ENCODE measurements around the gene OLIG2. TPM values are rescaled to one million over a fixed set of nuclear protein-coding genes. Genes with fewer than 3 reads are reported as not detected.
A peak's percentile ranks its signal among the peaks of the same experiment; 100 is the strongest.

Gene OLIG2
- polyA plus RNA-seq, 5 donors = not detected

DNA sequence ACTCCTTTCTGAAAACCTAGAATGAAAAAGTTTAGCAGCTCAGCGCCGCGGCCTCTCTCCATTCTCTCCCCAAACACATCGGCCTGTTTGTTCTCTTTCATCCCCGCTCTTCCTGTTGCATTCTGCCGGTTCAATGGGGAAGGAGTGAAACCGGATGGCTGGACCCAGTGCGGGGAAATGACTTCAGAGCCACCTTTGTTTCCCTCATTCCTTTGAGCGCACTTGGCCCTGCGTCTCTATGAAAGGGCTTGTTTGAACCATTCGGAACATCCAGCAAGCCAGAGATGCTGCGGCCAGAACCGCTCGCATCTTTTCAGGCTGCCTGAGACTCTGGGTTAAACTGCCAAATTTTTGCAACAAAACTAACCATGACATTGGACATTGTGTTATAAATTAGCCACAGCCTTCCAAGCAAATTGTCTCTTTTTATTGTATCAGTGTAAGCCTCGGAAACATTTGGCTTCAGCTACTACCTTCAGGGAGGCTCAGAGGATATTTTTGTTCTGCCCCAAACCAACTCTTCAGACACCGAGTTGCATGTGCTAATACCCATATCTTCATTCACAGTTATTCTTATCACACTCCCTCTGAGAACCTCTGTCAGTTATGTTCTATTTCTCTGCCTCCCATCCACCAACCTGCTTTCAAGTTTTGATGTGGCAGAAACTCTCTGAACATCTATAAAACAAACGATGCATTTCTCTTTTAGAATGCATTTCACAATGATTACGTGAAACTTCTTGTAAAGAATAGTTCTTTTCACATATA lies 39.1 kb downstream of the OLIG2 start:
- no peak for DNase-seq

DNA sequence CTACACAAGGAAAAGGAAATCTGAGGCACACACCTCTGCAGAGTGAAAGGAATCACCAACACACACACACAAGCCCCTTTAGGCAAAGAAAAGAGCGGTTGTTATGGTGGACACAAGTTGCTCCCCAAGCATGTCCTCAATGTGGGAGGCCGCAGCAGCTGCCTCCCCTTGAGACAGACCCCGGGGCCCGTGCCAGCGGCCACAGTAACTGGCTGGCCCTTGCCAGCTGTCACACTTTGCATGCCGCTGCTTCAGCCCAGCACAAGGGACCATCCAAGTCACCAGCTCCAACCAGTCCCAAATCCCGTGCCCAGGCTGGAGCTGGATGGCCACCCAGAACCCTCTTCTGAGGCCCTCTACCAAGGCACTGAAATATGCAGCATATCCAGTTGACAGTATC lies 41.3 kb downstream of the OLIG2 start:
- no peak for DNase-seq

DNA sequence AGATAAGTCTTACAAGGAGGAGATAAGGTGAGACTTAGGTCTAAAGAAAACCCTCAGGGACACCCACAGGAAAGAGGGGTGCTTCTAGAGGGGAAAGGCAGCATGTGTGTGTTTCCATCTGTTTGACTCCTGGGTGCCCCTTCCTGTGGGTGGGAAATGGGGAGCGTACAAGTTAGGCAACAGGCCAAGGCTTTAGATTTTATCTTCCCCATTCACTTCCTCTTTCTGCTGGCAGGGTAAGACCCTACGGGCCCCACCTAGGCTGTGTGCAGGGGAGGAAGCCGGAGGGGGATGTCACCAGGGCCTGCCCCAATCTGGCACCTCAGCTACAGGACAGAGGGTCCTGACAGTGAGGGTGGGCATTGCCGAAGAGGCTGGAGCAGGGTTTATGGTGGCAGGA lies 41.7 kb downstream of the OLIG2 start:
- no peak for DNase-seq

DNA sequence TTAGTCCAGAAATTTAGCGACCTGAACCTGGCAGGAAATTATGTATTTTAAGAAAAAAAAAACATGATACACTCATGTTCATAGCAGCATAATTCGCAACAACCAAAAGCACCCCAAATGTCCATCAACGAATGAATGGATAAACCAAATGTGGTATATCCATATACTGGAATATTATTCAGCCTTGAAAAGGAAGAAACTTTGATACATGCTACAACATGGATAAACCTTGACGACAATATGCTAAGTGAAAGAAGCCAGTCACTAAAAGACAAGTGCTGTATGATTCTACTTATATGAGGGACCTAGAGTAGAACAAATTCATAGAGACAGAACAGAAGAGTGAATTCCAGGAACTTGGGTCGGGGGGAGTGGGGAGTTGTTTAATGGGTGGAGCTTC lies 43.5 kb downstream of the OLIG2 start:
- no peak for DNase-seq

DNA sequence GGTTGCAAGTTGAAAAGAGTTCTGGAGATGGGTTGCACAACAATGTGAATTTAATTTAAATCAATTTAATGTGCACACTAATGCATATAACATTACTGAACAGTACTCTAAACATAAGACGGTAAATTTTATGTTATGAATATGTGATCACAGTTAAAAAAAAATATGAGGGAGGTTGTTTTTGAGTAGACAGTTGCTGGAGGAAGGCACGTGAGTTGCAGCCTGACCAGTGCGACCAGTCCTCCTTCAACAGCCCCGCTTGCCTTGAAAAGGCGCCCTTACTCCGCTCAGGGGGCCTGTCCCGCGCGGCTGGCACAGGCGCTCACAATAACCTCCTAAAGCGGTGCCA lies 43.9 kb downstream of the OLIG2 start:
- DNase-seq = no peak

DNA sequence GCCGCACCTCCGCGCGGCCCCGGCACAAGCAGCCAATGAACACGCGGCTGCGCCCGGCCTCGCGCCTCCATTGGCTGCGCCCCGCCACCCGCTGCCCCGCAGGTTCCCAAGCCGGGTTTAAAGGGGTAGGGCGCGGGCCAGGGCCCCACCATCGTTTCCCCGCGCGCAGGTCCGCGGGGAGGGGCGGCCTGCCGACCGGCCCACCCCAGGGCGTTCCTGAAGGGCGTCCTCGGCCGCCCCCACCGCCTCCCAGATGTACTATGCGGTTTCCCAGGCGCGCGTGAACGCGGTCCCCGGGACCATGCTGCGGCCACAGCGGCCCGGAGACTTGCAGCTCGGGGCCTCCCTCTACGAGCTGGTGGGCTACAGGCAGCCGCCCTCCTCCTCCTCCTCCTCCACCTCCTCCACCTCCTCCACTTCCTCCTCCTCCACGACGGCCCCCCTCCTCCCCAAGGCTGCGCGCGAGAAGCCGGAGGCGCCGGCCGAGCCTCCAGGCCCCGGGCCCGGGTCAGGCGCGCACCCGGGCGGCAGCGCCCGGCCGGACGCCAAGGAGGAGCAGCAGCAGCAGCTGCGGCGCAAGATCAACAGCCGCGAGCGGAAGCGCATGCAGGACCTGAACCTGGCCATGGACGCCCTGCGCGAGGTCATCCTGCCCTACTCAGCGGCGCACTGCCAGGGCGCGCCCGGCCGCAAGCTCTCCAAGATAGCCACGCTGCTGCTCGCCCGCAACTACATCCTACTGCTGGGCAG lies 44.4 kb downstream of the OLIG2 start, which contains the start of gene OLIG1:
Gene OLIG1 (plus strand): TSS at position 148 of the 750 bp plus-strand sequence. CDS start 106 bp downstream, at position 254.
- DNase-seq = peak; percentile 26 to 27

DNA sequence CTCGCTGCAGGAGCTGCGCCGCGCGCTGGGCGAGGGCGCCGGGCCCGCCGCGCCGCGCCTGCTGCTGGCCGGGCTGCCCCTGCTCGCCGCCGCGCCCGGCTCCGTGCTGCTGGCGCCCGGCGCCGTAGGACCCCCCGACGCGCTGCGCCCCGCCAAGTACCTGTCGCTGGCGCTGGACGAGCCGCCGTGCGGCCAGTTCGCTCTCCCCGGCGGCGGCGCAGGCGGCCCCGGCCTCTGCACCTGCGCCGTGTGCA lies 44.9 kb downstream of the OLIG2 start:
- no peak for DNase-seq

DNA sequence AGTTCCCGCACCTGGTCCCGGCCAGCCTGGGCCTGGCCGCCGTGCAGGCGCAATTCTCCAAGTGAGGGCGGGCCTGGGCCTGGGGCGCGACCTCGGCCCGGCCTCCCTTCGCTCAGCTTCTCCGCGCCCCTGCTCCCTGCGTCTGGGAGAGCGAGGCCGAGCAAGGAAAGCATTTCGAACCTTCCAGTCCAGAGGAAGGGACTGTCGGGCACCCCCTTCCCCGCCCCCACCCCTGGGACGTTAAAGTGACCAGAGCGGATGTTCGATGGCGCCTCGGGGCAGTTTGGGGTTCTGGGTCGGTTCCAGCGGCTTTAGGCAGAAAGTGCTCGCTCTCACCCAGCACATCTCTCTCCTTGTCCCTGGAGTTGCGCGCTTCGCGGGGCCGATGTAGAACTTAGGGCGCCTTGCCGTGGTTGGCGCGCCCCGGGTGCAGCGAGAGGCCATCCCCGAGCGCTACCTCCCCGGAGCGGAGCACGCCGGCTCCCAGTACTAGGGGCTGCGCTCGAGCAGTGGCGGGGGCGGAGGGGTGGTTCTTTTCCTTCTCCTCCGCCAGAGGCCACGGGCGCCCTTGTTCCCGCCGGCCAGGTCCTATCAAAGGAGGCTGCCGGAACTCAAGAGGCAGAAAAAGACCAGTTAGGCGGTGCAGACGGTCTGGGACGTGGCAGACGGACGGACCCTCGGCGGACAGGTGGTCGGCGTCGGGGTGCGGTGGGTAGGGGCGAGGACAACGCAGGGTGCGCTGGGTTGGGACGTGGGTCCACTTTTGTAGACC lies 45.4 kb downstream of the OLIG2 start:
- peak in 1 of 2 donors; percentile 28 for DNase-seq

DNA sequence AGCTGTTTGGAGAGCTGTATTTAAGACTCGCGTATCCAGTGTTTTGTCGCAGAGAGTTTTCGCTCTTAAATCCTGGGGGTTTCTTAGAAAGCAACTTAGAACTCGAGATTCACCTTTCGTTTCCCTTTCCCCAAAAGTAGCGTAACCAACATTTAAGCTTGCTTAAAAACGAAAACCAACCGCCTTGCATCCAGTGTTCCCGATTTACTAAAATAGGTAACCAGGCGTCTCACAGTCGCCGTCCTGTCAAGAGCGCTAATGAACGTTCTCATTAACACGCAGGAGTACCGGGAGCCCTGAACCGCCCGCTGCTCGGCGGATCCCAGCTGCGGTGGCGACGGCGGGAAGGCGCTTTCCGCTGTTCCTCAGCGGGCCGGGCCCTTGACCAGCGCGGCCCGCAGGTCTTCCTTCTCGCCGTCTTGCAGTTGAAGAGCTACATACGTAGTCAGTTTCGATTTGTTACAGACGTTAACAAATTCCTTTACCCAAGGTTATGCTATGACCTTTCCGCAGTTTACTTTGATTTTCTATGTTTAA lies 46.1 kb downstream of the OLIG2 start:
- peak; percentile 23 to 28 for DNase-seq

DNA sequence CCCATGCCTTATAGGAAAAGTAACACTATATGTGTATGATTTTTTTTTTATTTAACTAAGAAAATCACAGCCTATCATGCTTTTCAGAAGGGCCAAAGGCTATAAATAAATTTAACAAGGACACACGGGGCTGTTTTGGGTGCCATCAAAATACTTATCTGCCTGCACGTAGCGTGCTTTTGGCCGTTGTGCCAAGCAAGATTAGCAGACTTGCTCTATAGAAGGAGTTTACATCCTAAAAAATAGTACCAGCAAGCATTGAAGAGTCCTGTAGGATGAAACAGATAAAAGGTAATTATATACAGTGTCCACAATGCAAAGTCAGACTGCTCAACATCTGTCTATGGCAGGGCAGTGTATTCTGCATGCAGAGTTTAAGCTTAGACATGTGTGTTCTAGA lies 47.9 kb downstream of the OLIG2 start:
- DNase-seq = no peak

DNA sequence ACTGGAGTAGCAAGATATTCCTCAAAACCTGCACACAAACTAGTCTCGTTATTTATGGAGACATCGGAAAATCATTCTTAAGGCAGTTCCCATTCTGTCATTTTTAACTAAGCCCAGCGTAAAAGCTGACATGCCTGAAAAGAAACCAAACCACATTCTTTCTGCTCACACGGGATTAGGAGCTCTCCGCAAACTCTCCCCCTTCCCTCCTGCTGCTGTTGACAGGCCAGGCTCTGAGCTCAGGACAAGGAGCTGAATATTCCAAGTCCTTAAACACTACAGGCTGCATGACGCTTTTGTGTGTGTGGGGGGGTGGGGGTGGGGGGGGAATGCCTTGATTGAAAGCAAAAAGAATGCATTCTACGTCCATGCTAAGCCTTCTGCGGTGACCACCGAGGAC lies 49.4 kb downstream of the OLIG2 start:
- peak; percentile 29 to 41 for DNase-seq

DNA sequence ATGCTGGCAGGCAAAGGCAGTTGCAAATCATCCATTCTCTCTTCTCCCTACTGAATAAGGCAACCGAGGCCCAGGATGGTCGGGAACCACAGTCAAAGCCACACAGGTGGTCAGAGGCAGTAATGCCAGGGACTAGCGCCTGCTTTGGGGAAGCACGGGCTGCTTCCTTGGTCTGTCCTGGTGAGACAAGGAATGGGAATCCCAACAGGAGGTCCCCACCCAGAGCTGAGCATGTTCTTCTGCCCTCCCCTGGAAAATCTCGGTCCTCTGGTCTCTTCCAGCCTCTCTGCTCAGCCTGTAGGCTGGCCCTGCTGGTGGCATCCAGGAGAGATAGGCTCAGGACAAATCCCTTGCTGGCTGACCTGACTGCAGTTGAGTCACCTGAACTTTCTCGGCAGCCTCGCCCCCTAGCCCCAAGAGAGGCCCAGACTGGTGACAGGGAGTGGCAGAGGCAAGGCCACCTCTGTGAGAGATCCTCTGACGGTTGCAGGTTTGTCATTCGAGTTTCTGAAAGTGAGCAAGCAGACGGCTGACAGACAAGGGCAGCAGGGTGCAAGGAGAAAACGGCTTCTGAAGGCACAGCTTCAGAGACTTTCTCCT lies 50.0 kb downstream of the OLIG2 start:
- DNase-seq = no peak

DNA sequence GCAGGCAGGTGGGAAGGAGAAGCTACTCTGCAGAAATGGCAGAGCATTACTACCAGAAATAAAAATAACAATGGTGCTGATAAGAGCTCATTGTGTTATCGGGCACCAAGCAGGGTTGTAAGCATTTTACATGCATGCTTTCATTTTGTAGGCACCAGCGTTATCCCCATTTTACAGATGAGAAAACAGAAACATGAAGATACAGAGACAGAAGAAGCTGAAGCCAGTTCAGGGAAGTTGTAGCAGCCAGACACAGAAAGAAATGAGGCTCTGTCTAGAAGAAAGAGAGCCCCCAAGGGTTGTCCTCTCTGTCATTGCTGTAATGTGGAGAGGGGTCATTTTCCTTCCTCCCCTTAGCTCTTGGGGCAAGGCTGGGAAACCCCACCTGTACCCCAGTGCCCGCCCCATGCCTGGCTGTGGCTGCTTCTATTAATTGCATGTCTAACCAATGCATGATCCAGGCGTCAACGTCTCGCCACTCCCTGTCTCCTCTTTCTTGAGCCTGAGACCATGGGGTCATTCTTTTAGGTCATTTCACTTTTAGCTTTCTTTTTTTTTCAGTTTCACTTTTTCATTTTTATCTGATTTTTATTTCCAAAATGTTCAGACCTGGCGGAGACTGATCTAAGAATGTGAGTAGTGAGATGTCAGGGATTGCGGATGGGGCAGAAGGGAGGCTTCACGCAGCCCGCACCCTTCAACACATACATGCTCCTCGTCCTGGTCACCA lies 51.0 kb downstream of the OLIG2 start:
- DNase-seq = no peak

Other genes with a start within 250 kb of the OLIG2 start
- gene OLIG1, start 44.2 kb downstream of the OLIG2 start, polyA plus RNA-seq (ENCODE audit: insufficient read depth in 1 of 5, insufficient read length in 5 of 5, low replicate concordance in 1 of 5) = under 1 TPM in 3 of 5 donors, not detected in 2; 0.10 to 0.50 (median 0.31) TPM
- 10 to 100 TPM; 15.0 to 27.4 (median 22.0) TPM for gene IFNAR2, start 204.0 kb downstream of the OLIG2 start, polyA plus RNA-seq (ENCODE audit: insufficient read depth in 1 of 5, insufficient read length in 5 of 5, low replicate concordance in 1 of 5)
- 10 to 100 TPM; 24.0 to 30.2 (median 29.8) TPM for gene IL10RB, start 240.4 kb downstream of the OLIG2 start, polyA plus RNA-seq (ENCODE audit: insufficient read depth in 1 of 5, insufficient read length in 5 of 5, low replicate concordance in 1 of 5)